Measurements from ENCODE around the gene TFPT.
A peak's percentile ranks its signal among the peaks of the same experiment; 100 is the strongest.

DNA sequence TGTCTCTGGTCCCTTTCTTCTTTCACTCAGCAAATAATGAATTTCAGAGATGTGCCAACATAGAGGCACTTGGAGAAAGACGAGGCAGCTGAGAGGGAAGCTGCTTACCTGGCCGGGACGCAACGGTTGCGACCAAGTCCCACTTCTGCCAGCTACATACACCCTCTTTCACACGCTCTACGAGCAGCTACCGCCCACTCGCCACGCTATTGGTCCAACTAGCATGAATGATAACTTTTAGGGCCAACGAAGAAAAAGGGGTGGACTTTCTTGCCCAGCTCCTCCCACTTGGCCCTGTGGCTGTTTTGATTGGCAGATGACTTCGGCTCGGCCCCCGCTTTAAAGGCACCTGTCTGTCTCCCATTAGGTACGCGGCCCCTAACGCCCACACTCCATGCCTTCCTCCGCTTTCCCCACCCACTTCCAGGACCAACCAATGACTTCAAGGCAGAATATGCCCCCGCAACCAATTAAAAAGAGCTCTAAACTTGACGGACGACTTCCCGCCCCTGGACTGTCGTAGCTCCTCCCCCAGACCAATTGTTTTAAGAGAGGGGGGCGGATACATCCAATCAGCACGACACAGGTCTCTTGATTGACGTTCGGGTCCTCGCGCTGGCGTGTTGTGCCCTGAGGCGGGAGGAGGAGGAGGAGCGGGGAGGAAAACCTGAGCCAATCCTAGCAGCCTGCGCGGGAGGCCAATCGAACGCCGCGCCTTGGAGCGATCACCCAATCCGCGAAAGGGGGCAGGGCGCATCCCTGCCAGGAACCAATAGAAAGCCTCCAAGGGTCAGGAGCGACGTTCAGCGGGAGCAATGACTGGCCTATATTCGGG, 21.6 kb upstream of the TFPT start:
- TF ChIP-seq POLR2A (IDR thresholded peaks at IDR 0.05) (no peak), EP300 (IDR thresholded peaks at IDR 0.05) (no peak), POLR2AphosphoS5 (IDR thresholded peaks at IDR 0.05) (peak in 1 of 3 donors; percentile 56)
- TF ChIP-seq, protein P1, sequence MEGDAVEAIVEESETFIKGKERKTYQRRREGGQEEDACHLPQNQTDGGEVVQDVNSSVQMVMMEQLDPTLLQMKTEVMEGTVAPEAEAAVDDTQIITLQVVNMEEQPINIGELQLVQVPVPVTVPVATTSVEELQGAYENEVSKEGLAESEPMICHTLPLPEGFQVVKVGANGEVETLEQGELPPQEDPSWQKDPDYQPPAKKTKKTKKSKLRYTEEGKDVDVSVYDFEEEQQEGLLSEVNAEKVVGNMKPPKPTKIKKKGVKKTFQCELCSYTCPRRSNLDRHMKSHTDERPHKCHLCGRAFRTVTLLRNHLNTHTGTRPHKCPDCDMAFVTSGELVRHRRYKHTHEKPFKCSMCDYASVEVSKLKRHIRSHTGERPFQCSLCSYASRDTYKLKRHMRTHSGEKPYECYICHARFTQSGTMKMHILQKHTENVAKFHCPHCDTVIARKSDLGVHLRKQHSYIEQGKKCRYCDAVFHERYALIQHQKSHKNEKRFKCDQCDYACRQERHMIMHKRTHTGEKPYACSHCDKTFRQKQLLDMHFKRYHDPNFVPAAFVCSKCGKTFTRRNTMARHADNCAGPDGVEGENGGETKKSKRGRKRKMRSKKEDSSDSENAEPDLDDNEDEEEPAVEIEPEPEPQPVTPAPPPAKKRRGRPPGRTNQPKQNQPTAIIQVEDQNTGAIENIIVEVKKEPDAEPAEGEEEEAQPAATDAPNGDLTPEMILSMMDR (IDR thresholded peaks at IDR 0.05): no peak
